Sigmoid colon (tissue), 7 donors: ENCODE results near the gene ROR1. TPM values are rescaled to one million over a fixed set of nuclear protein-coding genes. Genes with fewer than 3 reads are reported as not detected.

Source experiments
- DNase-seq: peaks from one replicate; pipeline ENCODE4 v3.0.0-alpha.2; 2019
- H3K27ac ChIP-seq, 4 donors: fragments of 200-600 bp; sonication (generic); one replicate each; pipeline ENCODE4 v1.5.1; 2016 to 2019; ENCODE audit warnings: mild to moderate bottlenecking in 1 of 4
- H3K27me3 ChIP-seq, 3 donors: fragments of 200-600 bp; sonication (generic); one replicate each; pipeline ENCODE4 v1.5.1; 2019; ENCODE audit warnings: mild to moderate bottlenecking in 1 of 3
- H3K36me3 ChIP-seq, 4 donors: fragments of 200-600 bp; sonication (generic); one replicate each; pipeline ENCODE4 v1.5.1; 2016 to 2019
- H3K4me1 ChIP-seq, 4 donors: fragments of 200-600 bp; sonication (generic); one replicate each; pipeline ENCODE4 v1.5.1; 2017 to 2019
- H3K4me3 ChIP-seq, 4 donors: fragments of 200-600 bp; sonication (generic); one replicate each; pipeline ENCODE4 v1.5.1; 2017 to 2019; ENCODE audit warnings: mild to moderate bottlenecking in 2 of 4, moderate library complexity in 1 of 4
- H3K9me3 ChIP-seq, 4 donors: fragments of 200-600 bp in 3 of 4; sonication (generic) in 3 of 4; one replicate each; pipeline versions ENCODE4 v1.5.1 to v1.6.1; 2013 to 2019
- CTCF ChIP-seq, 4 experiments: fragments of 450-650 bp in 3 of 4; fragments of 200-600 bp in 1 of 4; IDR thresholded peaks; one replicate each; pipeline ENCODE4 v1.5.1; 2016 to 2019; ENCODE audit warnings: antibody characterized with exemption in 4 of 4, mild to moderate bottlenecking in 3 of 4, moderate library complexity in 2 of 4
- EP300 ChIP-seq, 4 donors: sonication (generic); formaldehyde crosslinking; IDR thresholded peaks; one replicate each; pipeline ENCODE4 v1.6.1; 2017; ENCODE audit warnings: antibody characterized with exemption in 4 of 4
- POLR2A ChIP-seq, 2 donors: fragments of 450-650 bp; IDR thresholded peaks; one replicate each; pipeline ENCODE4 v1.6.1; 2016; ENCODE audit warnings: antibody characterized with exemption in 2 of 2, mild to moderate bottlenecking in 2 of 2, moderate library complexity in 2 of 2
- POLR2AphosphoS5 ChIP-seq, 4 donors: sonication (generic); formaldehyde crosslinking; IDR thresholded peaks; one replicate each; pipeline ENCODE4 v1.6.1; 2017; ENCODE audit warnings: antibody characterized with exemption in 4 of 4
- WGBS, 2 donors: extraction: QIAGEN DNeasy Blood & Tissue Kit; methylation state at CpG; one replicate each; pipeline ENCODE4 v1.1.7; 2013; 5-methylcytosine and 5-hydroxymethylcytosine counted together
- intact Hi-C: fragments of 100-400 bp; cut with DNase I; formaldehyde crosslinking; loops from one replicate; pipeline ENCODE4 v1.15.1; 2023
- polyA plus RNA-seq, 3 donors: library from polyadenylated mRNA; stranded (reverse); fragments of 200-250 nt; gene quantifications; one replicate each; pipeline ENCODE4 v1.2.3, GENCODE V29; 2013
- total RNA-seq, 4 donors: library from RNA; depleted of rRNA; stranded (reverse); fragments of >200 nt; gene quantifications; one replicate each; pipeline ENCODE4 v1.1.0, GENCODE V29; 2016
- donor health status: healthy with polysubstance abuse.
- donor health status: Bipolar disorder and iron deficiency.
- donor health status: healthy.

The ROR1 gene
- total and polyA plus RNA-seq, 7 donors, result under 0.01 to 37.1 (median 27.3) TPM

DNA sequence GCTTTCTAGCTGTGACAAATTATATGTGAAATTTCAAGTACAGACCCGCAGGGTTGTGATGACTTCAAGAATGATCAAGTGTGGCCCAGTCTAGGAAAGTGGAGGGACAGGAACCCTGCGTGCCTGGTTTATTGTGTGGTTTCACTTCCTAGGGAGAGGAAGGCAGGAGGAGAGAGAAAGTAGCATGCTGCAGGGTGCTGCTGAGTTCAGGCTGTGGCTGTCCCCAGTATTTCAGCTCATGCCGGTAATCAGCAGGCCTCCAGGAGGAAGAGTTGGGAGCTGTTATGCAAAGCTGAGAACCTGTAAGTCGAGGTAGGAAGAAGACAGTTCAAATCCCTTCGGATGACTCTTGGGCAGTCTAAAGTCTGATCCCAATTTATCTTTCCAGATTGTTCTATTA, 140.4 kb downstream of the ROR1 start:
- Histone ChIP-seq H3K36me3 (no peaks in the 10 kb centered on the region), H3K4me3 (no peak overlapping the region), H3K27ac (peak overlapping the region in 3 of 4 donors; percentile 29 to 72 (median 62)), H3K27me3 (no peaks in the 10 kb centered on the region), H3K4me1 (peaks cover 0 to 54% (median 35%) of the 10 kb centered on the region in 4 donors), H3K9me3 (no peaks in the 10 kb centered on the region)
- 25 to 67% methylated on average over 5 of the region's 5 CpGs for WGBS, 2 donors
- TF ChIP-seq CTCF (IDR thresholded peaks at IDR 0.05), result no peak
- TF ChIP-seq EP300 (IDR thresholded peaks at IDR 0.05), result no peak
- TF ChIP-seq POLR2AphosphoS5 (IDR thresholded peaks at IDR 0.05), result no peak
- no peak for TF ChIP-seq POLR2A (IDR thresholded peaks at IDR 0.05)
- intact Hi-C loops, result loop anchor here (5.0 kb wide), 1 partner anchor 223 kb away; no protein-coding TSS in a partner anchor
- no peak for DNase-seq

GRCh38 chr1:63914706-63915105, 140.9 kb downstream of the ROR1 start:
- WGBS, 2 donors, result 93 to 100% methylated on average over 1 of the region's 1 CpG
- H3K9me3 ChIP-seq, result no peaks in the 10 kb centered on the region
- intact Hi-C loops, result loop anchor here (5.0 kb wide), 3 partner anchors 142 to 223 kb away; partner anchors contain the start of gene ROR1
- H3K27ac ChIP-seq, result peak overlapping the region in 1 of 4 donors; percentile 72
- TF ChIP-seq POLR2A (IDR thresholded peaks at IDR 0.05) (no peak), POLR2AphosphoS5 (IDR thresholded peaks at IDR 0.05) (no peak), EP300 (IDR thresholded peaks at IDR 0.05) (no peak), CTCF (IDR thresholded peaks at IDR 0.05) (no peak)
- H3K36me3 ChIP-seq, result no peaks in the 10 kb centered on the region
- peaks cover 0 to 52% (median 33%) of the 10 kb centered on the region in 4 donors for H3K4me1 ChIP-seq
- H3K27me3 ChIP-seq, result no peaks in the 10 kb centered on the region
- no peak for DNase-seq
- no peak overlapping the region for H3K4me3 ChIP-seq

DNA sequence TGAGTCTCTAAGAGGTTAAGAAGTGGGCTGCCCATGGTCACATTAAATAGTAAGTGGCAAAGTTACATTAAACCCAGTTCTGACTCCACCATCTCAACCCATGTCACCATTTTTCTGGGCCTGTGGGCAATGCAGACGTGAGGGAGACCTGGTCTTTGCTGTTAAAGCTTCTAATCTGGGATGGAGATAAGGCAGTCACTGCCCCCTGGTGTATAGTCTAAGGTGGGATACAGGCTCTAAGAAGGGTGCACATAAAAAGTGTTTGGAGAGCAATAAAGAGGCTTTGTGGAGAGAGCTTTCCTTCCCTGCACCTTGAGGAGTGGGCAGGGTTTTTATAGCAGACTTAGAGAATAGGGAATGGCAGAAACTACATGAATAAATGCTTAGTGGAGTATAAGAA, 141.3 kb downstream of the ROR1 start:
- Histone ChIP-seq H3K27ac (no peak overlapping the region), H3K4me3 (no peak overlapping the region), H3K4me1 (peaks cover 0 to 52% (median 34%) of the 10 kb centered on the region in 4 donors), H3K9me3 (no peaks in the 10 kb centered on the region), H3K27me3 (no peaks in the 10 kb centered on the region), H3K36me3 (no peaks in the 10 kb centered on the region)
- WGBS, 2 donors, result 65 to 83% methylated on average over 1 of the region's 1 CpG
- intact Hi-C loops, result loop anchor here (5.0 kb wide), 2 partner anchors 143 to 218 kb away; partner anchors contain the start of gene ROR1
- peak in 1 of 4 experiments; percentile 9 for TF ChIP-seq CTCF (IDR thresholded peaks at IDR 0.05)
- TF ChIP-seq POLR2A (IDR thresholded peaks at IDR 0.05), result no peak
- DNase-seq, result no peak

- DNase-seq, result no peak
- no peaks in the 10 kb centered on the region for H3K9me3 ChIP-seq
- H3K4me3 ChIP-seq, result no peak overlapping the region
- 48 to 75% methylated on average over 2 of the region's 2 CpGs for WGBS, 2 donors
- TF ChIP-seq EP300 (IDR thresholded peaks at IDR 0.05) (no peak), POLR2A (IDR thresholded peaks at IDR 0.05) (no peak), POLR2AphosphoS5 (IDR thresholded peaks at IDR 0.05) (no peak)
- no peaks in the 10 kb centered on the region for H3K27me3 ChIP-seq
- no peaks in the 10 kb centered on the region for H3K36me3 ChIP-seq
- intact Hi-C loops, result loop anchor here (5.0 kb wide), 2 partner anchors 144 to 219 kb away; partner anchors contain the start of gene ROR1
- peaks cover 0 to 56% (median 47%) of the 10 kb centered on the region in 4 donors for H3K4me1 ChIP-seq
- no peak overlapping the region for H3K27ac ChIP-seq
These were observed 142.9 kb downstream of the ROR1 start for GRCh38 chr1:63916485-63917360.
